H1 (cell line): Measurements from ENCODE around the gene FSTL4. TPM values are rescaled to one million over a fixed set of nuclear protein-coding genes. Genes with fewer than 3 reads are reported as not detected.

Experiments used
- BRCA1 ChIP-seq: IDR thresholded peaks from 2 replicates; pipeline ENCODE4 v1.6.1; 2012; ENCODE audit warnings: low read depth, low read length, improper control_type of control experiment
- CTBP2 ChIP-seq: IDR thresholded peaks from 2 replicates; pipeline ENCODE4 v1.7.0; 2011; ENCODE audit warnings: borderline replicate concordance, mild to moderate bottlenecking, moderate library complexity, mixed read lengths, low read length; ENCODE audit not compliant: insufficient read depth, insufficient read length
- EZH2 ChIP-seq: fragments of 200-600 bp; sonication (generic); IDR thresholded peaks from 2 replicates; pipeline ENCODE4 v1.7.1; 2012; ENCODE audit warnings: low read depth, mild to moderate bottlenecking, moderate library complexity, low read length, inconsistent platforms; ENCODE audit not compliant: severe bottlenecking
- HDAC2 ChIP-seq, 2 experiments: fragments of 300-600 bp in 1 of 2; sonication (generic) in 1 of 2; IDR thresholded peaks; 2 replicates each; pipeline ENCODE4 v1.6.1; 2011 to 2012; ENCODE audit warnings: low read depth in 2 of 2, low read length in 2 of 2, mild to moderate bottlenecking in 2 of 2, moderate library complexity in 2 of 2, borderline replicate concordance in 1 of 2, inconsistent platforms in 1 of 2
- JUN ChIP-seq: IDR thresholded peaks from 2 replicates; pipeline ENCODE4 v1.6.1; 2011; ENCODE audit warnings: low read depth, mild to moderate bottlenecking, improper control_type of control experiment, low read length
- RAD21 ChIP-seq, 2 experiments: IDR thresholded peaks in 1 of 2; conservative IDR thresholded peaks in 1 of 2; 2 replicates each; pipeline ENCODE4 v1.6.1; 2011; ENCODE audit warnings: low read depth in 2 of 2, low read length in 2 of 2, improper control_type of control experiment in 1 of 2, inconsistent platforms in 1 of 2, mild to moderate bottlenecking in 1 of 2, moderate library complexity in 1 of 2
- SRF ChIP-seq: IDR thresholded peaks from 2 replicates; pipeline ENCODE4 v1.6.1; 2011; ENCODE audit warnings: mild to moderate bottlenecking, low read depth, low read length, moderate library complexity
- TAF7 ChIP-seq: optimal IDR thresholded peaks from 2 replicates; pipeline ENCODE3; 2011; ENCODE audit warnings: low read depth, mild to moderate bottlenecking, inconsistent platforms, low read length, moderate library complexity, borderline replicate concordance
- polyA plus RNA-seq, 7 experiments: library from polyadenylated mRNA; depleted of rRNA in 3 of 7; stranded (reverse) in 5 of 7; unstranded in 2 of 7; fragments of >200 nt in 5 of 7; fragments of 200-250 nt in 2 of 7; gene quantifications; 1 replicate in 5 of 7; 2 replicates in 1 of 7; 4 replicates in 1 of 7; pipeline versions ENCODE4 v1.2.1 to v1.2.3, GENCODE V29; 2011 to 2013; ENCODE audit warnings: missing spikeins in 2 of 7, mixed read lengths in 2 of 7
- total RNA-seq: library from RNA; stranded (reverse); fragmentation: NEBNext Ultra II Directional; extraction: Animal tissue kit (Norgen Biotek cat#: 25700); gene quantifications from 2 replicates; pipeline ENCODE4 v1.2.1, GENCODE V29; 2021
- TF ChIP-seq, protein P1 (sequence below): fragments of 300-600 bp; sonication (generic); IDR thresholded peaks from 2 replicates; pipeline ENCODE4 v1.7.1; 2012; ENCODE audit warnings: low read length, moderate library complexity, mild to moderate bottlenecking, inconsistent platforms; ENCODE audit not compliant: insufficient replicate concordance

Gene FSTL4
- total and polyA plus RNA-seq, 2 of the 8 experiments (the other 6 are each of a cell fraction or from before 2014, with no cell fraction given) = 3.1 to 4.1 TPM

DNA sequence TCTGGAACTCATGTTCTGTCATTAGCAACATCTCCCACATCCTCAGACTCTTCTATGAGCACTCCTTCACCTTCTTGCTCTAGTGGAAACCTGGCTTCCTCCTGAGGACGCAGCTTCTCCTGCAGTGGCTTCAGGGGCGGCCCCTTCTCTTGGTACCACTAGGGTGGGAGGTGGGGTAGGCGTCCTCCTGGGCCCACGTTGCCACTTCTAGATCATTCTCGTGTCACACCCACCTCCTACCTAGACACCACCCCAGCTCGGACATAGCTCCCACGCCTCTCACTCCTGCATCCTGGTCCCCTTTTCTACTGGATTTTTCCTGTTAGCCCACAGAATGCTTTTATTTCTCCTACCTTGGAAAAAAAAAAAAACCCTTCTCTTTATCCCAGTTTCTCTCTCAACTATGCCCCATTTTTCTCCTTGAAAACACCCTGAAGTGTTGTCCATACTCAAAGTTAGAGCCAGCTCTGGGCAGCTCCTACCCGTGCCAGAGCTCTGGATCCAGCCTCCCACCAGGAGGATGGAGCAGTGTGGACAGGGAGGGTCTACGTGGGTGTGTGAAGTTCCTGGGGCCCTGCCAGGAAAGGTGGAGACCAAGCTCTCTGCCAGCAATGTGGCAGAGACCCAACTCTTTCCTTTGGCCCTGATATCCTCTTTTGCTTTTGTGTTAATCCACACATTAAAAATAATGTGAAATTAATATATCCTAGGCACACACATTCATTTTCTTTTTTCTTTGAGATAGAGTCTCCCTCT, 381.3 kb downstream of the FSTL4 start (continued):
- TF ChIP-seq, protein P1, sequence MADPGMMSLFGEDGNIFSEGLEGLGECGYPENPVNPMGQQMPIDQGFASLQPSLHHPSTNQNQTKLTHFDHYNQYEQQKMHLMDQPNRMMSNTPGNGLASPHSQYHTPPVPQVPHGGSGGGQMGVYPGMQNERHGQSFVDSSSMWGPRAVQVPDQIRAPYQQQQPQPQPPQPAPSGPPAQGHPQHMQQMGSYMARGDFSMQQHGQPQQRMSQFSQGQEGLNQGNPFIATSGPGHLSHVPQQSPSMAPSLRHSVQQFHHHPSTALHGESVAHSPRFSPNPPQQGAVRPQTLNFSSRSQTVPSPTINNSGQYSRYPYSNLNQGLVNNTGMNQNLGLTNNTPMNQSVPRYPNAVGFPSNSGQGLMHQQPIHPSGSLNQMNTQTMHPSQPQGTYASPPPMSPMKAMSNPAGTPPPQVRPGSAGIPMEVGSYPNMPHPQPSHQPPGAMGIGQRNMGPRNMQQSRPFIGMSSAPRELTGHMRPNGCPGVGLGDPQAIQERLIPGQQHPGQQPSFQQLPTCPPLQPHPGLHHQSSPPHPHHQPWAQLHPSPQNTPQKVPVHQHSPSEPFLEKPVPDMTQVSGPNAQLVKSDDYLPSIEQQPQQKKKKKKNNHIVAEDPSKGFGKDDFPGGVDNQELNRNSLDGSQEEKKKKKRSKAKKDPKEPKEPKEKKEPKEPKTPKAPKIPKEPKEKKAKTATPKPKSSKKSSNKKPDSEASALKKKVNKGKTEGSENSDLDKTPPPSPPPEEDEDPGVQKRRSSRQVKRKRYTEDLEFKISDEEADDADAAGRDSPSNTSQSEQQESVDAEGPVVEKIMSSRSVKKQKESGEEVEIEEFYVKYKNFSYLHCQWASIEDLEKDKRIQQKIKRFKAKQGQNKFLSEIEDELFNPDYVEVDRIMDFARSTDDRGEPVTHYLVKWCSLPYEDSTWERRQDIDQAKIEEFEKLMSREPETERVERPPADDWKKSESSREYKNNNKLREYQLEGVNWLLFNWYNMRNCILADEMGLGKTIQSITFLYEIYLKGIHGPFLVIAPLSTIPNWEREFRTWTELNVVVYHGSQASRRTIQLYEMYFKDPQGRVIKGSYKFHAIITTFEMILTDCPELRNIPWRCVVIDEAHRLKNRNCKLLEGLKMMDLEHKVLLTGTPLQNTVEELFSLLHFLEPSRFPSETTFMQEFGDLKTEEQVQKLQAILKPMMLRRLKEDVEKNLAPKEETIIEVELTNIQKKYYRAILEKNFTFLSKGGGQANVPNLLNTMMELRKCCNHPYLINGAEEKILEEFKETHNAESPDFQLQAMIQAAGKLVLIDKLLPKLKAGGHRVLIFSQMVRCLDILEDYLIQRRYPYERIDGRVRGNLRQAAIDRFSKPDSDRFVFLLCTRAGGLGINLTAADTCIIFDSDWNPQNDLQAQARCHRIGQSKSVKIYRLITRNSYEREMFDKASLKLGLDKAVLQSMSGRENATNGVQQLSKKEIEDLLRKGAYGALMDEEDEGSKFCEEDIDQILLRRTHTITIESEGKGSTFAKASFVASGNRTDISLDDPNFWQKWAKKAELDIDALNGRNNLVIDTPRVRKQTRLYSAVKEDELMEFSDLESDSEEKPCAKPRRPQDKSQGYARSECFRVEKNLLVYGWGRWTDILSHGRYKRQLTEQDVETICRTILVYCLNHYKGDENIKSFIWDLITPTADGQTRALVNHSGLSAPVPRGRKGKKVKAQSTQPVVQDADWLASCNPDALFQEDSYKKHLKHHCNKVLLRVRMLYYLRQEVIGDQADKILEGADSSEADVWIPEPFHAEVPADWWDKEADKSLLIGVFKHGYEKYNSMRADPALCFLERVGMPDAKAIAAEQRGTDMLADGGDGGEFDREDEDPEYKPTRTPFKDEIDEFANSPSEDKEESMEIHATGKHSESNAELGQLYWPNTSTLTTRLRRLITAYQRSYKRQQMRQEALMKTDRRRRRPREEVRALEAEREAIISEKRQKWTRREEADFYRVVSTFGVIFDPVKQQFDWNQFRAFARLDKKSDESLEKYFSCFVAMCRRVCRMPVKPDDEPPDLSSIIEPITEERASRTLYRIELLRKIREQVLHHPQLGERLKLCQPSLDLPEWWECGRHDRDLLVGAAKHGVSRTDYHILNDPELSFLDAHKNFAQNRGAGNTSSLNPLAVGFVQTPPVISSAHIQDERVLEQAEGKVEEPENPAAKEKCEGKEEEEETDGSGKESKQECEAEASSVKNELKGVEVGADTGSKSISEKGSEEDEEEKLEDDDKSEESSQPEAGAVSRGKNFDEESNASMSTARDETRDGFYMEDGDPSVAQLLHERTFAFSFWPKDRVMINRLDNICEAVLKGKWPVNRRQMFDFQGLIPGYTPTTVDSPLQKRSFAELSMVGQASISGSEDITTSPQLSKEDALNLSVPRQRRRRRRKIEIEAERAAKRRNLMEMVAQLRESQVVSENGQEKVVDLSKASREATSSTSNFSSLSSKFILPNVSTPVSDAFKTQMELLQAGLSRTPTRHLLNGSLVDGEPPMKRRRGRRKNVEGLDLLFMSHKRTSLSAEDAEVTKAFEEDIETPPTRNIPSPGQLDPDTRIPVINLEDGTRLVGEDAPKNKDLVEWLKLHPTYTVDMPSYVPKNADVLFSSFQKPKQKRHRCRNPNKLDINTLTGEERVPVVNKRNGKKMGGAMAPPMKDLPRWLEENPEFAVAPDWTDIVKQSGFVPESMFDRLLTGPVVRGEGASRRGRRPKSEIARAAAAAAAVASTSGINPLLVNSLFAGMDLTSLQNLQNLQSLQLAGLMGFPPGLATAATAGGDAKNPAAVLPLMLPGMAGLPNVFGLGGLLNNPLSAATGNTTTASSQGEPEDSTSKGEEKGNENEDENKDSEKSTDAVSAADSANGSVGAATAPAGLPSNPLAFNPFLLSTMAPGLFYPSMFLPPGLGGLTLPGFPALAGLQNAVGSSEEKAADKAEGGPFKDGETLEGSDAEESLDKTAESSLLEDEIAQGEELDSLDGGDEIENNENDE = no peak
- TF ChIP-seq RAD21 (IDR thresholded peaks at IDR 0.05 in 1 of 2, conservative IDR thresholded peaks at IDR 0.05 in 1 of 2; ENCODE audit: low read depth in 2 of 2, low read length in 2 of 2) (no peak), SRF (no peak), JUN (no peak), CTBP2 (no peak), HDAC2 (IDR thresholded peaks at IDR 0.05; ENCODE audit: borderline replicate concordance in 1 of 2, low read depth in 2 of 2, low read length in 2 of 2) (no peak), BRCA1 (no peak), TAF7 (no peak), EZH2 (no peak)
